ENCODE results near the gene RAI2.

Gene RAI2

DNA sequence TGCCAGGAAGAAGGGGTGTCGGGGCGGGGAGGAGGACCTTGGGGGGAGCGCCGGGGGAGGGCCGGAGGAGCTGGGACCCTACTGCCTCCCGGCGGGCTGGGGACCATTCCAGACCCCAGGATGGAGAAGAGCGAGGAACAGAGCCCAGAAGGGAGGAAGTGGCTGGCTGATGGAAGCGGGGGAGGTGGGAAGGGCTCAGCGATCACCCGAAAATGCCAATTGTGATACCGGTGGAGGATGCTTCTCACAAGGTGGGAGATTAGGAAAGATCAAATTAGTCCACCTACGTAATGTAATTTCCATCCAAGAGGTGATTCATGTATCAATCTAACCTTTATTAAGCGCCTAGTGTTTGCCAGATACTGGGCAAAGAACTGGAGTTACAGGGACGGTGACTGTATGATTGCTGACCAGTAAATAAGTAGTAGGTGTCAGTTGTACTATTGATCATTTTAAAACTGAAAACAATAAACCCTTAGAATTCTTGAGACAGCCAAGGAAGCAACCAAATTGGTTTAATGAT is 452 bp upstream of the RAI2 start:
- no peak overlapping the region for H3K4me3 ChIP-seq (ENCODE audit: low read depth, low read length)
- in situ Hi-C loops (cut with HindIII; ENCODE audit: low sequenced_read_pairs), result no loop called here
- no peak for DNase-seq (ENCODE audit: low read depth, low spot score)
- TF ChIP-seq, protein P1, sequence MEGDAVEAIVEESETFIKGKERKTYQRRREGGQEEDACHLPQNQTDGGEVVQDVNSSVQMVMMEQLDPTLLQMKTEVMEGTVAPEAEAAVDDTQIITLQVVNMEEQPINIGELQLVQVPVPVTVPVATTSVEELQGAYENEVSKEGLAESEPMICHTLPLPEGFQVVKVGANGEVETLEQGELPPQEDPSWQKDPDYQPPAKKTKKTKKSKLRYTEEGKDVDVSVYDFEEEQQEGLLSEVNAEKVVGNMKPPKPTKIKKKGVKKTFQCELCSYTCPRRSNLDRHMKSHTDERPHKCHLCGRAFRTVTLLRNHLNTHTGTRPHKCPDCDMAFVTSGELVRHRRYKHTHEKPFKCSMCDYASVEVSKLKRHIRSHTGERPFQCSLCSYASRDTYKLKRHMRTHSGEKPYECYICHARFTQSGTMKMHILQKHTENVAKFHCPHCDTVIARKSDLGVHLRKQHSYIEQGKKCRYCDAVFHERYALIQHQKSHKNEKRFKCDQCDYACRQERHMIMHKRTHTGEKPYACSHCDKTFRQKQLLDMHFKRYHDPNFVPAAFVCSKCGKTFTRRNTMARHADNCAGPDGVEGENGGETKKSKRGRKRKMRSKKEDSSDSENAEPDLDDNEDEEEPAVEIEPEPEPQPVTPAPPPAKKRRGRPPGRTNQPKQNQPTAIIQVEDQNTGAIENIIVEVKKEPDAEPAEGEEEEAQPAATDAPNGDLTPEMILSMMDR (IDR thresholded peaks at IDR 0.05; ENCODE audit: low read depth, low read length), result no peak

DNA sequence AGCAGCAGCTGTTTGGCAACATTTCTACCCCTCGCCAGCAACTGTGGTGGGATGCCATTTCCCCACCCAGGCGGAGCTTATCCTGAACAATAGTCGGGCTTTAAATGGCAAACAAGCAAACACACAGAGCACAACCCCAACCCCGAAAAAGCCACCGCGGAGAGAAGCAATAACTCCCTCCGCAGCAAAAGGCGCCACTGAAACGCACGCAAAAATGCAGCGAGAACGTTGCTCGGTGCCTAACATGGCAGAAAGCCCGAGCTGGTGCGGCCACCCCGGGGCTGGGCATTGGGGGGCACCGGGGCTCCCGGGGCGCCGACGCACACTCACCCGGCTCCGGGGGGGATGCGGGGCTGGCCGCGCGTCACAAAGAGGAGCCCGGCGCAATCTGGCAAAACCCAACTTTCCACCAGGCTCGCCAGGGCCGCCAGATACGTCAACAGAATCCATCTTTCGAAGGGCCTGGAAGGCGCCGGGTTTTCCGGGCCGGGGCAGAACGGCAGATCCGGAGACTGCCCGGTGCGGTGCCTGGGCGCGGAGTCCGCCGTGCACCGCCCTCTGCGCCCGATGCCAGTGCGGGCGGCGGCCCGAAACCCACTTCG is 818 bp downstream of the RAI2 start:
- DNase-seq (ENCODE audit: low read depth, low spot score), result no peak
- TF ChIP-seq, protein P1 (IDR thresholded peaks at IDR 0.05; ENCODE audit: low read depth, low read length), result no peak
- H3K4me3 ChIP-seq (ENCODE audit: low read depth, low read length), result peak overlapping the region; percentile 17
- in situ Hi-C loops (cut with HindIII; ENCODE audit: low sequenced_read_pairs), result no loop called here

DNA sequence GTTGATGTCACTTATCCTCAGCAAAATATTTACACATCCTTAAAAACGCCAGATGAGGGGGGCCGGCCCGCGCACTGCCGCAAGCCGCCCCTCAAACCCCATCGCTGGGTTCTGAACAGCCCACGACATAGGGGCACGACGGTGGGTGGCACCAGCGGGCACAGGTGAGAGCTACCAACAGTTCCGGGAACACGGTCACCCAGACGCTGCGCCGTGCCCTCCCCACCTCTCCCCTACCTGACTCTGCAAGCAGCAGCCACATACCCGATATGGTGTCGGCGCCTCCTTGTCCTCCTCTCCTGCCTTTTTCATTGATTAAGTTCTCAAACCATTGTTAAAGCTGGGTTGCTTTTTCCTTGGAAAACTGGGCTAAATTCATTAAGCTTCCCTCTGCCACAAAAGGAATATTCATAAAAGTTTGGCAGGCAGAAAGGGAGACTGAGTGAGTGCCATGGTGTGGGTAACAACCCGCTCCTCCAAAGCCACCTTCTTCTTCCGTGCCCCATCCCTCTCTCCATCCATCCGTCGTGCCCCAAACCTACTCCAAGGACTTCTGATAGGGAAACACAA is 1.4 kb downstream of the RAI2 start:
- TF ChIP-seq, protein P1 (IDR thresholded peaks at IDR 0.05; ENCODE audit: low read depth, low read length), result no peak
- H3K4me3 ChIP-seq (ENCODE audit: low read depth, low read length), result no peak overlapping the region
- in situ Hi-C loops (cut with HindIII; ENCODE audit: low sequenced_read_pairs), result no loop called here
- DNase-seq (ENCODE audit: low read depth, low spot score), result no peak

DNA sequence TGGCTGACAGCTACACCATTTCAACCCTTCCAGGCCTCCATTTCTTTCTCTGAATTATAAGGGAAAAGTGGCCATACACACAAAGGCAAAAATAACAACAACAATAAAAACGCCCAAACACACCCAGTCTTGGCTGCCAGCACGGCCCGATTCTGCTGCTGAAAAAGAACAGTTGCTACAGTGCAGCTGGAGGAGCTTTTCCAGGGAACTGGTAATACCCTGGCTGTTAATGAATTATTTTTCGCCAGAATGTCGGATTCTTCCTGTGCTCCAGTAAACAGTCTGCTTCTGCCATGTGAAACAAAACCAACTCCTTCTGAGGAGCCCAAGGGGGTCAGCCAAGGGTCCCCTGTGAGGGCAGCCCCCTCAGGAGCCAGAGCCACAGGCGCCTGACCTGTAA is 6.6 kb downstream of the RAI2 start:
- TF ChIP-seq, protein P1 (IDR thresholded peaks at IDR 0.05; ENCODE audit: low read depth, low read length), result no peak
- DNase-seq (ENCODE audit: low read depth, low spot score), result no peak
- in situ Hi-C loops (cut with HindIII; ENCODE audit: low sequenced_read_pairs), result no loop called here
- H3K4me3 ChIP-seq (ENCODE audit: low read depth, low read length), result no peak overlapping the region

DNA sequence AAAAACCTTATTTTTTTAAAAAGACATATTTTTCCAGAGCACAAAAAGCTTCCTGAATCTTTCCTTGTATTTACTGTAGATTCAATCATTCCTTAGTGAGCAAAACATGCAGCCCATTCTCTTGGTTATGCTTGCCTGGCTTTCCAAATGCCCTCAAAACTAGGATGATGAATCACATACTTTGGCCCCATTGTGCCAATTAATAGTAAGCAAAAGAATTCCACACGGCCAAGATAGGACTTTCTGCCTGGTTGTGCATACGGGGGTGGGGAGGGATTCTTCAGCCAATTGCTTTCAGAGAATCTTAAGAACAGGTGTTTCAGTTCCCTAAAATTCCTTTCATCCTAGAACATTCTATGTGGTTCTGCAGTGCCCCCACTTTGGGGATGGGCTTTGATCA is 7.0 kb downstream of the RAI2 start:
- in situ Hi-C loops (cut with HindIII; ENCODE audit: low sequenced_read_pairs), result no loop called here
- TF ChIP-seq, protein P1 (IDR thresholded peaks at IDR 0.05; ENCODE audit: low read depth, low read length), result no peak
- DNase-seq (ENCODE audit: low read depth, low spot score), result no peak
- H3K4me3 ChIP-seq (ENCODE audit: low read depth, low read length), result no peak overlapping the region

DNA sequence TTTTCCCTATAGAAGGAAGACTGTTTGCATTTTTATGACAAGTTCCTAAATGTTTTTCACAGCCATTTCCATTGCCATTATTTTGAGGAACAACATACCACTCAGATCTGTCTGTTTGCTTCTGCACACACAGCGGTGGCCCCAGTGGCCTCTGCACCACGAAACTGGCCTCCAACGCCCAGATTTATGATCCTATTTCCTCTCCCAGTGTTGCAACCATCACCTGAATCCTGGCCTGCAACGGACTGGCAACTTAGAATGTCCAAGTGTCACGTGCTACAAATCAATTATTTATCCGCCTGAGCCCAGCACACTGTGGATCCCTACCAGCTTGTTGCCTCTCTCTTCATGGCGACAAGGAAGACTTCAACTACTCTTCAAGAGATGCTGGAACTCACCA is 9.2 kb downstream of the RAI2 start:
- TF ChIP-seq, protein P1 (IDR thresholded peaks at IDR 0.05; ENCODE audit: low read depth, low read length), result no peak
- in situ Hi-C loops (cut with HindIII; ENCODE audit: low sequenced_read_pairs), result no loop called here
- H3K4me3 ChIP-seq (ENCODE audit: low read depth, low read length), result no peak overlapping the region
- no peak for DNase-seq (ENCODE audit: low read depth, low spot score)
